Ammon's horn (tissue), 1 donor: ENCODE results near the gene DCC.
A peak's percentile ranks its signal among the peaks of the same experiment; 100 is the strongest.

Source experiments
- DNase-seq: peaks from one replicate; pipeline ENCODE4 v3.0.0-alpha.2; 2016; ENCODE audit warnings: low spot score

Gene DCC

DNA sequence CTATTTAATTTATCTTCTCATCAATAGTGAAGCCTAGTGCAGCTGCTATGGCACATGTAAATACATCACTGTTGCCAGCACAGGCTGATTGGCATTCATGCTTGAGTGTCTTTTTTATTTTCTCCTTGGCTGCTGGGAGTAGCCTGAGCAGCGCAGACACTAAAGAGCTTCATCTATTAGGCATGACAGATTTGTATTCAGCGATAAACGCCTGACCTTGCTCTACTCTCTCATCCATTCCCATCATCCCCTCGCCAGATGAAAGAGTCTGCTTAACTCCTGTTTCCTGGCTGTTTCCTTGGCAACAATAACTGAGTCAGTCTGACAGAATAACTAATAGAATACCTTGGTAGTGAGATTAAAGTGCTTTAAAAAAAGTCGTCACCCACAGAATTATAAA is 753.6 kb downstream of the DCC start:
- peak; percentile 38 for DNase-seq

DNA sequence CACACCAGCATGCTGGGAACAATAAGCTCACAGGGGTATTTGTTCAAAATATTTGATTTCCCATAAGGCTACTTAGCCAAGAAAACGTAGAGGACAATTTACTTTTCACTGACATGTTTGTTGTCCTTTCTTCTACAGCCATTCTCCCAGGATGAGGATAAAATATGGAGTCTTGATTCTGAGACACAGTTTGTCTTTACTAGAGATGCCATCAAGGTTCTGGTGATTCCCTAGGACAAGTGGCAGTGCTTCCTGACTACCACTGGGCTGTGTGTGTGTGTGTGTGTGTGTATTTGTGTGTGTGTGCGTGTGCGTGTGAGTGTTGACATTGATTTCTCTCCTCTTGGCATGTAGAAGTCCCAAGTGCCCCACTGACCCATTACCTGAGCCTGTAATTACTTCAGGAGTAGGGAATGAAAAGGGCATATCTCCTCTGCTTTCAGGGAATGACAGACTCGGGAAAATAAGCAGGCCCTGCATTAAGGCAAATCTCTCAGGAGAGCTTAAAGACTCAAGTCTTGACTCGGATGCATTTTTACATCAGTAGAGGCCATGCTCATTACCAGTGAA is 761.6 kb downstream of the DCC start:
- no peak for DNase-seq

DNA sequence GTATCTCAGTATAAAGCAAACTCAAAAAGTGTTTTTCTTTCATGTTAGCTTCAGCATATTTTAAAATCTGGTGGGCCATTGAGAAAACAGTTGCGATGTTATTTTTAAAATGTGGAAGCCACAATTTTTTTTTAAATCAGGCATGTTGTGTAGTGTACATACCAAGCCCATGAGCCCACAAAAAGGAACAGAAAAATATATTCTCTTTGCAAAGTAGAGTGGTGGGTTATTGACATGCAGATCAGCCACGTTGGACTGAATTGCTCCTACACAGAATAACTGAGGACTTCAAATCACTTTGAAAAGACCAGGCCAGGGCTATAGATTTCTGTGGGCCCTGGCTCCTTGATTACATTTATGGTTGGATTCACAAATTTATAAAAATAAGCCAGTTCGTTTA is 774.4 kb downstream of the DCC start:
- DNase-seq, result no peak

DNA sequence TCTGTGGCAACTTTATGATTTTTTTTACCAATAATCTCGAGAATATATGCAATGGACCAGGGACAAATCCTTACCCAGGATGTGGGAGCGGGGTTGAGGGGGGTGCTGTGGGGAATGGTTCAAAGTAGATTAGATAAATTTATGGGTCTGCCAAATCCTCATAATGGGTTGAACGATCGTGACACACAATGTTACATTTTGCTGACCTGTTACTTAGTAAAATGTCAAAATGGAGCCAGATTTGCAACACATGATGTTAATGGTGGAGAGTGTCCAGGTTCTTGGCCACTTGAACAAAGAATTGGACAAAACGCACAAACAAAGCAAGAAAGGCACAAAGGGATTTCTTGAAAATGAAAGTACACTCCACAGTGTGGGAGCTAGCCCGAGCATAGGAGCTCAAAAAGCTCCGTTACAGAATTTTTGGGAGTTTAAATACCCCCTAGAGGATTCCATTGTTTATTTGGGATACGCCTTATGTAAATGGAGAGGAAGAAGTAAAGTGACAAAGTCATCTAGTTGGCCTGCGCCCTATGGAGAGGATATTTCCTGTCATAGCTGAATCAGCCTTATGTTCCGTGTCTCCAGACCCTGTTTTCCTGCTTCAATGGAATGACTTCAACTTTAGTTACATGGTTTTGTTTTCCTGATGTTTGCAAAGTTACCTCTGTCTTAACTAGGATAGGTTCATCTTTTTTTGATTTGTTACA is 776.0 kb downstream of the DCC start:
- no peak for DNase-seq

DNA sequence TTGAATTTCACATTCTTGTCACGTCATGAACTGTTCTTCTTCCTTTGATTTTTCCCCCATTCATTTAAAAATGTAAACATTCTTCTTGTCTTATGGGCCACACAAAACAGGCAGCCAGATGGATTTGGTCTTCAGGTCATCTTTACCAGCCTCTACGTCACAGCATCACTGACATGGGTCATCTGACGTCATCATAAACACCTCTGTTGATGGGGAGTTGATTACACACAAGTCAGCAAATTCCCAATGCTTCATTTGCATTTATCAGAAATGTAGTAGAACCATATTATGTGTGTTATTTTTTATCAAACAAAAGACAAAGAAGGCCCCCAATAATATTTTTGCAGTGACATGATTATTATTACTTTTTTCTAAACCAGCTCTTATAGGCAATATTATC is 777.9 kb downstream of the DCC start:
- DNase-seq, result no peak

DNA sequence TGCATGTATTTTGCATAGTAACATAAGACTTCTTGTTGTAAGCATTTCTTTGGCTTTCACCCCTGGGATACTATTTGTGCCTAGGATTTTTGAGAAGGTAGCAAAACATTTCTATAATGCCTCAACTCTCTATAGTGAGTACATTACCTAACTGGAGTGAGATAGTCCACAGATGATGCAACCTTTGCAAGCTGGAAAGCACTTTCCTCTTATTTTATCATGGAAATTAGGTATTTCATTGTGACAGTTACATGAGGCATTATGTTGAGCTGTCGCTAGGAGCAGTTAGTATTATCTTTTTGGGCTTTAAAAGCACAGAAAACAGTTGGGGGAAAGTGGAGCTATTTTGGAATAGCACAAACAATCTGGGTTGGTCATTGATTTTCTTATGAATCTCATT is 786.2 kb downstream of the DCC start:
- no peak for DNase-seq

DNA sequence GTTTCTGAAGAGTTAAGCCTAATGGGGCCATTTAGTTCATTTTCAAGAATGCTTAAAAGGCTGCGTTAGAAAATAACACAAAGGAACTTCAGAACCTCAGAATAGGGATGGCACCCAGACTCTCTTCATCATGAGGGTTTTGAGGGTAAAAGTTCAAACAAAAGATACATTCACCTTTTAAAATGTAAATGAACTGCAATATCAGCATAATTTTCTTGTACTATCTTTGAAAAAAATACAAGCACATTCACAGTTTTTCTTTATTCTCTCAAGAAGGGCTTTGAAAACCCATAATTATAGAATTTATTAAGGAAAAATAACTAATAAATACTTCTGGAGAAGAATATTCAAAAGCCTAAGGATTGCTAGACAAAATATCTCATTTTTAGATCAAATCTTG is 791.0 kb downstream of the DCC start:
- no peak for DNase-seq

DNA sequence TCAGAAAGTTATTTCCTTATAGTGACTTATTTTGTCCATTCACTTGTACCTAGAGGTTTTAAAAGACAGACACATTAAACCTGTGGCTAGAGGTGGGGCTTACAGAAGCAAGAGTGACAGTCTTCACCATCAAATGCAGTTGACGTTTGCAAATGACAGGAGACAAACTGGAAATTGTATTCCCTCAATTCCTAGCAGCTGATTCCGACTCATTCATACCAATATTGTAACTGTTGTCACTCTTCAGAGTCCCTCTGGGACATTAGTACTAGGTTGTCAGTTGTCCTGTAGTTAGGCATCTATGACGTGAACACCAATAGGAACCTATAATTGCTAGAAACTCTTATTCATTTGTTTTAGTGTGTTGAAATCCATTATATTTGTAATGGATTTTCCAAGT is 794.7 kb downstream of the DCC start:
- DNase-seq, result no peak

DNA sequence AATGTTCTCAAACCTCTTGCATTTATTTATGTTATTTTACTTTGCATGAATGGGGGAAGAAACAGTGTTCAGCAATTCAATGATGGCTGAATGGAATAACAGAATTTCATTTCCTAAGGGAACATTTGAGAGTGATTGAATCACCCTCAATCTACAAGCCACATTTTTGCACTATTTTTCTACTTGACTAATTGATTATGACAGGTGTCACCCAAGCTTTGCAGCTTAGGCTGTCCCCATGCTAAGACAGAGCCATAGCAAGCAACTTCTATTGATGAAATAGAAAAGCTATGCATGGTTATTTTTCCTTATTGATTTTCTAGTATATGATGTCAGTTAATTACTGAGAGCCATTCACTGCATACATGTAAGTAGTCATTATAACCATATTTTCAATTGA is 795.7 kb downstream of the DCC start:
- DNase-seq, result no peak

DNA sequence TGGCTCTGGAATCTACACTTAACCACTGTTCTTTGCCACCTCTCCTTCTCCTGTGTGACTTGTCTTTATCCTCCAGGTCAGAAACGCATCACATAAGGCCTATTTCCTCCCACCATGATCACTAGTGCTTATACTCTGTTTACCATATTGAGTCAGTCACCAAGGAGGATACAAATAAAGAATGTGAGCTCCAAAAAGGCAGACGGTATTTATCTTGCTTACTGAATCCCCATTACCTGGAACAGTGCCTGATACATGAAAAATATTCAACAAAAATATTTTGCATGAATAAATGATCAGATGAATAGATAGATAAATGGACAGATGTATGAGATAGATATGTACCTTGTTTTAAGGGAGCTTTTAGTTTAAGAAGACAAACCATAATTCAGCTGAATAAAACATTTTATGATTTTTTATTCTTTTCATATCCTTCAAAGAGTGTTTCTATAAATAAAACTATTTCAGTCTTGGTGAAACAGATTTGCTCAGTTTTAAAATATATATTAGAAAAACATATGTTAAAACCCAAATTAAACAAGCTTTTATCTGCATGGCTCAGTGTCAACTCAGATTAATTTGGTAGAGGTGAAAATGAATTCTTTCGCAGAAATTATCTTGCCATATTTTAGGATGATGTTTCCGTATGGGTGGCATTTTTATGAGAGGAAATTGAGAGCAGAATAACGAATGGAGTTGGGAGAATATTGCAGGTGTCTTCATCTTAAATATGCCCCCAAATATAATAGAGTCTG is 799.9 kb downstream of the DCC start:
- no peak for DNase-seq

DNA sequence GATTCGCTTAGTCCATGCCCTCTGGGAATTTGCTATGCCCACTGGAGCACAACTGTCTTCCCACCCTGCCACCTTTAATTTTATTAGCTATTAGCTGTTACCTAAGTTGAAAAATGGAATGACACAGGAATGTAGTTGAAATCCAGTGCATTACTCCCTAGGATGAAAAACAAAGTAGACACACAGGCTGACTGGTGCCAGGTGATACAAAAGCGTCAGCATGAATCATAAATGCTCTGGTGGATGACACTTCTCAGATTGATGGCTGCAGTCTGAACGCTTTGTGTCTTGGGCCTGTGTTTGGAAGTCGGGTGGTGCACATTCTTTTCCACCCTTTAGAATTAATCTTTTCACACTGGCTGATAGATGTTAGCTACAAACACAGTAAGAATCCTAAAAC is 802.0 kb downstream of the DCC start:
- DNase-seq, result no peak

DNA sequence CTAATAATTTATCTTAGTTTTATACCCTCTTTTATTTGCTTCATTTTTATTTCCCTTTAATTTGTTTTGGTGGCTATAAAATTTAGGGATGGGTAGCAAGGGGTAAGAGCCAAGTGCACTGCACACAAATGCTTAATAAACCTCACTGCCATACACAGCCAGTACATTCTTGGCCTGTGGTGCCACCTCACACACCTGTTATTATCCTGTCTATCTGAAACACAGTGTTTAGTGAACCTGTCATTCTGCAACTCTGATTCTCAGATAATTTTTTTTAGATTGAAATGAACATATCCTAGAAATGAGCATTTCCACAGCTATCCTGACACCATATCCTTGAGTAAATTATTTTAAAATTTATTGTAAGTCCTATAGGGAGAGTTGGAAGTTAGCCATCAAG is 807.5 kb downstream of the DCC start:
- DNase-seq, result no peak

DNA sequence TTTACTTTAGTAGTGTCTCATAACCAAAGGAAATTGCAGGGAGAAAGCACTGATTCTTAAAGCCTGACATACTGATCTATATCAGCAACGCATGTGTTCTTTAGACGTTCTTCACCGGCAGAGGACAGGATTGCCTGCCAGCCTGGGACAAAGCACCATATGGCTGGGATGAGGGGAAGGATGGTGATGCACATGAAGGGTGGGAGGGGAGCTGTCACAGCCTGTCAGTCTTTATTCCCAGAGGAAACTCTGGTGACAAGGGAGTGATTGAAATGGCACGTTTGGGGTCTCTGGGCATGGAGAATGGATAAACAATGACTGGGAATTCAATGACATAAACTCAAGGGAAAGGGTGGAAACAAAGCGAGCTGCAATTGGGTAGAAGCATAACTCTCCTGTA is 808.1 kb downstream of the DCC start:
- DNase-seq, result peak; percentile 14

DNA sequence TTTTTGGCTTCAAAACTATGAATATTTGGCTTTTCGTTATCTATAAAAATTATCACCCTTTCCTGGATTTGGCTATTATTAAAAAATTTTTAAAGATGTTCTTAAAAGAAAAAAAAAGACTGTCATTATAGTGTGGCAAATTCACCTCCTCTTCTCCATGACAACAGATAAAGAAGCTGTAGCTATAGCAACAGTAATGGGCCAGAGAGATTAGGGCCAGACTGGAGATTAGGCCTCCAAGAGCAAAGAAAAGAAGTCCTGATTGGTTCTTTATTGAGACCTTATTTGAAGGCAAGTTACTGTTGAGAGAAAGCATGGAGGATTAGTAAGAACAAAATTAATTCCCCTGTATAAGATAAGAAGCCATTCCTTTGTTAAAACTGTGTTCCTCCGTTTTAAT is 812.5 kb downstream of the DCC start:
- no peak for DNase-seq

DNA sequence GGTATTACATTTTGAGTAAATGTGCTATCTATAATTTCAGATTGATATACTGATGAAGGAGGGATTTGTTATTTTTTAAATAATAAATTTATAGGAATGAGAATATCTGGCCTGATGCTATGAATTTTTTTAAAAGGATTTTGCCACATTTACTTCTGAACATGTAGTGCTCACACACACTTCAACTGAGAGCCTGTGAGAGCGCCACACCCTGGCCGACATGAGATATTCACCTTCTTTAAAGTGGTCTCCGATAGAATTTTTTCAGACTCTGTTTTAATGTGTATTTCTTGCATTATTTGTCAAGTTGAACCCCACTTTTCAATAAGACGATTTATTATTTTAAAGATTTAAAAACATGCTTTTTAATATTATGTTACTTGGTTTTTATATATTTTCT is 813.3 kb downstream of the DCC start:
- no peak for DNase-seq

DNA sequence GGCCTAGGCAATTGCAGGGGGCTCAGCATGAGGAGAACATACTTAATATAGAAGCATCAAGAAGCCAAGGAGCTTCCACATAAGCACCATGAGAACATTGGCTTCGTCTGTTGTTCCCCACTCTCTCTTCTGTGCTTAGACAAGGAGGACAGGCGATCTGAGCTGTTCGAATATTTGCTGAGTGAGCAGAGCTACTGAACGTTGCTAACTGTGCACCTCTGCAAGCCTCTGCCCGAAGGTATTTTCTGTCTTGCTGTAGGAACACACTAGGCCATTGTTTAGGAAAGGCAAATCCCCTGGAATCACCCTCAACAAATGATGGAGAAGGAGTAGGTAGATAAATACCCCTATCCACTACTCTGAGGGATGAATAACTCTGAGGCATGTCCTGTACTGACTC is 813.8 kb downstream of the DCC start:
- DNase-seq, result no peak

DNA sequence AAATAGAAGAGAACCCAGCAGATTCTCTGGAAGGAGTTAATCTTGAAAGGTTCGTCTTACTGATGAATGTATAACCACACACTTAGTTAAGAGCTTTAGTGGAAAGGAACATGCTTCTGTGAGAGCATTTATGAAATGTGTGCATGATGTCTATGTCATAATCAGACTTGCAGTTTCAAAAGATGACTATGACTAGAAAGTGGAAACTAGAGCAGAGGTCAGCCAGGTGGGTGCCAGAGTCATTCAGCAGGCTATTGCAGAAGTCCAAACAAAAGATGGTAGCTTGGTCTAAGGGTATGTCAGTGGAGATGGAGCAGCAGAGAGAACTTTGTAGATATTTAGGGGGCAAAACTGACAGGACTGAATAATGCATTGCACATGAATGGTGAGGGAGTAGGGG is 825.8 kb downstream of the DCC start:
- DNase-seq, result no peak

DNA sequence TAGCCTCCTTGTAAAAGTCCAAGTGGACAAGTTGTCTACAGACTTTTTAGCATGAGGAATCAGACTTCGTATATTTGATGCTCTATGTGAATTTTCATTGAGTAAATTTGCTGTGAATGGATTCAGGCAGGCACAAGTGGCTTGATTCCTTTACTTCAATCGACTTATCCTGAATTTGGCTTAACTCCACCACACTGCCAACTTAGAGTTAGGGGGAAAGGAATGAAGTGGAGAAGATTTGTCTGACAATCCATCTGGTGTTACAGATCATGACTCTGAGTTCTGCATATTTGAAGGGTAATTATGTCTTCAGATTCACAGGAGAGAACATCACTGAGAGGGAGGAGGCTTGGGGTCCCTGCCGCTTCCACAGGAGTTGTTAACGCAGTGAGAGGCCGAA is 829.3 kb downstream of the DCC start:
- DNase-seq, result no peak

DNA sequence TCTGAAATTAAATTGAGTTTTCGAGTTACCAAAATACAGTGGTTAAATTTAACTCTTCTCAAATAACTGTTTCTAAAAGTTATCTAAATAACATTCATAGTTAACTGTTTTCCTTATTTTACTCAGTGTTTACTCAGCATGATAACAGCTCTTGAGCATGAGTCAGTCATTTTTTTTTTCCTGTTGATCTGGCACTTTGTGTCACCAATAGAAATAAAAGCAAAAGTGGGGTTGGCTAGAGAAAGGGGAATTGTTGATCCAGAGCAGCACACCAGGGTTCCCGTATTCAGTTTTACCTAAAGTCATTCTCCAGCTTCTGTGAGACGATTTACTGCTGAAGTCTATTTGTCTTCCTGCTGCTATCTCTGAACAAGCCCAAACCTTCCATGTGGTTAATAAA is 851.6 kb downstream of the DCC start:
- no peak for DNase-seq

DNA sequence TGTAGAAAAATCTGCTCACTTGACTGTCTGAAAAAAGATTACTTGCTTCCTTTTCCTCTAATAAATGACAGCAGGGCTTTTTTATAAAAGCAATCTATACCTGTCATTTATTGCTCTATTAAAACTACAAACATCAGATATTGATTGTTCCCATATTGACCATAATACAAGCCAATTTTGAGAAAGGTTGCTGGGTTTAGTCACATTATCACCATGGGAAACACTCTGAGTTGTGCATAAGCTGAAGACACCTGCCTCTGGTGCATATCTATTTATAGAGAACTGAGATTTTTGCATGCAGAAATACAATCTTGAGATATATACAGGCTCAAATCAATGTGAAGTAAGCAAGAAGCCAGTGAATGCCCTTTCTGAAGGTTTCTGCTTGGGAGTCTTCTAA is 853.9 kb downstream of the DCC start:
- no peak for DNase-seq

DNA sequence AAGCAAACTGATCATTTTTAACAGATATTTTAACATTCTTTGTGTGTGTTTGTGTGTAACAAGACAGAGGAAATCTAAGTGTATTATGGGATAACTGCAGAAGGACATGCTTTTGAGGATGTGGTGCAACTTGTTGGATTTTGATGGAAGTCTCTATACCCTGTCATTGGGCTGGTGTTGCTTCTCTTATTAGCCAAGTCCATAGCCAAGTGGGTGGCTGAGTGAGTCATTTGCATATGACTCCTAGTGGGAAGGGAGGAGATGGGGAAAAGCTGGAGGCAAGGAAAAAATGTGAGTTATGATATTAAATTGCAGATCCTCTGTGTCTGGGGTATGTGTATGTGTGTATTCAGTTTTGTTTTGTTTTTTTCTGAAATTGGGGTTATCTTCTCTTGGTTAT is 879.9 kb downstream of the DCC start:
- peak; percentile 16 for DNase-seq

DNA sequence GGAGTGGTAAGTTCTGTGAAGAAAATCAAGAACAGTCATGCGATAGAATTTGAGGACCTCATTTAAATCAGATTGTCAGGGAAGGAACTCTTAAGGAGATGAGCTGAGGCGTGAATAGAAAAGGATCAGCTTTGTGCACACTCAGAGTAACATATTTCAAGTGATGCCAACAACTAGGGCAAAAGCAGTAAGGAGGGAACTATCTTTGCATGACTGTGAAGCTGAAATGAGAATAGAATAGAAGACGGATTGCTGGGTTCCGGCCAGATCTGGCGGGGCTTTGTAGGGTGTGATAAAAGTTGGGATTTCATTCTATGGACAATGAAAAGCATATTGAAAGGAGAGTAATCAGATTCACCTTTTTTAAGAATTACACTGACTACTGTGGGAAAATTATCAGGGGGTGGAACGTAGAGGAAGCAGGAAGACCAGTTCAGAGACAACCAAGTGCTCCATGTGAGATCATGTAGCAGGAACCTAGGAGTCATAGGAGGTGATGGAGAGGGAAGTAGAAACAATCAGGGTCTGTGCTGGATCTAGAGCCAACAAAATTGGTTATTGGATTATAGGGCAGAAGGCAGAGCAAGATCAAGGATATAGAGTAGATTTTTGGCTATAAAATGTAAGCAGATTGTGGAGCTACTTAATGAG is 884.3 kb downstream of the DCC start:
- DNase-seq, result no peak
